AG10803 (cell line): ENCODE measurements around the gene RAI1.

Experiments used
- DNase-seq: peaks from one replicate; pipeline ENCODE4 v3.0.0; 2010; ENCODE audit warnings: low read depth
- H3K4me3 ChIP-seq: 2 replicates; pipeline ENCODE4 v1.5.1; 2011; ENCODE audit warnings: mild to moderate bottlenecking, low read length, control low read depth
- TF ChIP-seq, protein P1 (sequence below): conservative IDR thresholded peaks from 2 replicates; pipeline ENCODE4 v1.5.1; 2011; ENCODE audit warnings: mild to moderate bottlenecking, low read length, control low read depth, inconsistent platforms

RAI1 gene

GRCh38 chr17:17702449-17703139 lies 21.3 kb downstream of the RAI1 start:
- TF ChIP-seq, protein P1, sequence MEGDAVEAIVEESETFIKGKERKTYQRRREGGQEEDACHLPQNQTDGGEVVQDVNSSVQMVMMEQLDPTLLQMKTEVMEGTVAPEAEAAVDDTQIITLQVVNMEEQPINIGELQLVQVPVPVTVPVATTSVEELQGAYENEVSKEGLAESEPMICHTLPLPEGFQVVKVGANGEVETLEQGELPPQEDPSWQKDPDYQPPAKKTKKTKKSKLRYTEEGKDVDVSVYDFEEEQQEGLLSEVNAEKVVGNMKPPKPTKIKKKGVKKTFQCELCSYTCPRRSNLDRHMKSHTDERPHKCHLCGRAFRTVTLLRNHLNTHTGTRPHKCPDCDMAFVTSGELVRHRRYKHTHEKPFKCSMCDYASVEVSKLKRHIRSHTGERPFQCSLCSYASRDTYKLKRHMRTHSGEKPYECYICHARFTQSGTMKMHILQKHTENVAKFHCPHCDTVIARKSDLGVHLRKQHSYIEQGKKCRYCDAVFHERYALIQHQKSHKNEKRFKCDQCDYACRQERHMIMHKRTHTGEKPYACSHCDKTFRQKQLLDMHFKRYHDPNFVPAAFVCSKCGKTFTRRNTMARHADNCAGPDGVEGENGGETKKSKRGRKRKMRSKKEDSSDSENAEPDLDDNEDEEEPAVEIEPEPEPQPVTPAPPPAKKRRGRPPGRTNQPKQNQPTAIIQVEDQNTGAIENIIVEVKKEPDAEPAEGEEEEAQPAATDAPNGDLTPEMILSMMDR = no peak
- no peak overlapping the region for H3K4me3 ChIP-seq

GRCh38 chr17:17703140-17703919 lies 22.1 kb downstream of the RAI1 start:
- no peak overlapping the region for H3K4me3 ChIP-seq
- TF ChIP-seq, protein P1 = no peak
- DNase-seq = no peak

More at GRCh38 chr17:17702449-17703139, 21.3 kb downstream of the RAI1 start:
- DNase-seq = no peak

DNA sequence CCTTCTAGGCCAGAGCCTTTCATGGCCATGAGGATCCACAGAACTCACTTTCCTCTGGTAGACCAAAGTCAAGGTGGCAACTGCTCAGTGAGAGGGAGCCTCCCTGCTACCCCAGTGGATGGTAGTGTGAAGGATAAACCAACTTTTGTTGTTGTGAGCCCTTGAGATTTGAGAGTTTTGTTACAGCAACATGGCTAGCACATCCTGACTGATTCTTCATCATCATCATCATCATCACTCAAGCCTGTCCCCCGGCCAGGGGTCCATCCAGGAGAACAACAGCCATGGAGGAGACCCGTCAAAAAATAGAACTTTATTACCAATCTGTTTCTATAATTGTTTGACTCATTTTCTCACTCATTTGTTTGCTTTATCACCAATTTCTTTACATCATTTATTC lies 23.7 kb downstream of the RAI1 start:
- no peak for DNase-seq
- no peak overlapping the region for H3K4me3 ChIP-seq
- TF ChIP-seq, protein P1 = no peak

GRCh38 chr17:17706140-17707060 lies 25.1 kb downstream of the RAI1 start:
- TF ChIP-seq, protein P1 = no peak; the same call in 1 of the 2 replicates
- no peak overlapping the region for H3K4me3 ChIP-seq
- DNase-seq = peak; percentile 54

DNA sequence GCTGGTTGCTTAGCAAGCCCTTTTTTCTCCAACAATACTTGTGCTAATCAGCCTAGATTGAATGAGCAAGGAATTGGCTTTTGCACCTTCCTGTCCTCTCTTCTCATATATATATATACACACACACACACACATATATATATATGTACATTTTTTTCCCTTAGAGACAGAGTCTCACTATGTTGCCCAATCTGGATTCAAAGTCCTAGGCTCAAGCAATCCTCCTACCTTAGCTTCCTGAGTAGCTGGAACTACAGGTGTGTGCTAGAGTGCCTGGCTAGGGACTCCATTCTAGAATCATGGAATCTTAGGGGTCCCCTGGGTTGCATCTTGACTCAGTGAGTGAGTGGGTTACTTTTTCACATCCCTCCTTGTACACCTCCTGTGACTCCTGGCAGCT lies 27.0 kb downstream of the RAI1 start:
- TF ChIP-seq, protein P1 = no peak
- DNase-seq = no peak
- no peak overlapping the region for H3K4me3 ChIP-seq

DNA sequence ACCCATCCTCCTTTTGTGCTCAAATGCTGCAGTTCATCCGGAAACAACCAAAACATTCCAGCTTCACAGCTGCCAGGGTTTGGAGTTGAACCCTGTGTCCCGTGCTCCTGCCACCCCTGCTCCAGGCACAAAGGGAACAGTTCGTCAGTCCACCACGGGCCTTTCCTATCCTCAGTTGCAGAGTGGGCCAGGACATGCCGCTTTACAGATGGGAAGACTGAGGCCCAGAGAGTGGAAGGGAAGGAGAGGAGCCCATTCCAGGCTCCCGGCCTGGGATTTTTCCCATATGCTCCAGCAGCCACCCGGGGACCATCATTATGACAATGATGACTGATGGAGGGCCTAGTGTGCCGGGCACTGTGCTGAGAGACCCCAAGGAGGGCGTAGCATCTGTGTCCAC lies 27.6 kb downstream of the RAI1 start:
- TF ChIP-seq, protein P1 = no peak
- H3K4me3 ChIP-seq = no peak overlapping the region
- DNase-seq = no peak
